SK-N-SH (cell line): ENCODE measurements around the gene SORL1. TPM values are rescaled to one million over a fixed set of nuclear protein-coding genes. Genes with fewer than 3 reads are reported as not detected.

ENCODE experiments used
- CTCF ChIA-PET: fragments of 300-600, 350-600 bp; formaldehyde crosslinking; extraction: SDS; loops from one replicate; lab custom pipeline; 2021; lab: Yijun Ruan, JAX
- POLR2A ChIA-PET: fragments of 350-600 bp; sonication (Branson Sonifier 250); formaldehyde crosslinking; extraction: SDS; loops from one replicate; lab custom pipeline; 2020; ENCODE audit warnings: antibody characterized with exemption, inconsistent platforms; lab: Yijun Ruan, JAX
- DNase-seq: peaks from one replicate; pipeline ENCODE4 v3.0.0; 2012
- H2AFZ ChIP-seq: fragments of 200-600 bp; sonication (generic); 2 replicates; pipeline ENCODE4 v1.8.1; 2016; ENCODE audit warnings: antibody characterized with exemption, mild to moderate bottlenecking, low read depth
- H3F3A ChIP-seq: fragments of 200-600 bp; sonication (generic); replicated peaks from 2 replicates; pipeline ENCODE3; 2016; ENCODE audit warnings: antibody characterized with exemption, mild to moderate bottlenecking; ENCODE audit not compliant: insufficient read depth
- H3K27ac ChIP-seq, 2 experiments: fragments of 200-500 bp in 1 of 2; fragments of 200-600 bp in 1 of 2; sonication (Bioruptor generic) in 1 of 2; sonication (generic), shearing (Covaris generic) in 1 of 2; 2 replicates each; pipeline versions ENCODE4 v1.5.1 to v1.6.1; 2014 to 2016; ENCODE audit warnings: low read depth in 2 of 2, inconsistent platforms in 1 of 2, low read length in 1 of 2, mild to moderate bottlenecking in 1 of 2, mixed read lengths in 1 of 2
- H3K27me3 ChIP-seq: fragments of 200-600 bp; sonication (generic), shearing (Covaris generic); 2 replicates; pipeline ENCODE4 v1.6.1; 2016; ENCODE audit warnings: mixed run types; ENCODE audit not compliant: insufficient read depth
- H3K36me3 ChIP-seq, 2 experiments: fragments of 200-500 bp in 1 of 2; fragments of 200-600 bp in 1 of 2; sonication (Bioruptor generic) in 1 of 2; sonication (generic) in 1 of 2; replicated peaks in 1 of 2; 2 replicates each; pipeline versions ENCODE3 to v1.5.1; 2014 to 2016; ENCODE audit warnings: low read length in 1 of 2, mild to moderate bottlenecking in 1 of 2; ENCODE audit not compliant: insufficient read depth in 2 of 2, control insufficient read depth in 1 of 2
- H3K4me1 ChIP-seq, 2 experiments: fragments of 200-500 bp in 1 of 2; fragments of 200-600 bp in 1 of 2; sonication (Bioruptor generic) in 1 of 2; sonication (generic), shearing (Covaris generic) in 1 of 2; 2 replicates each; pipeline versions ENCODE4 v1.5.1 to v1.6.1; 2014 to 2016; ENCODE audit warnings: low read depth in 1 of 2, low read length in 1 of 2, mixed run types in 1 of 2; ENCODE audit not compliant: insufficient read depth in 2 of 2, control insufficient read depth in 1 of 2
- H3K4me2 ChIP-seq: fragments of 200-600 bp; sonication (generic), shearing (Covaris generic); 2 replicates; pipeline ENCODE4 v1.6.1; 2017; ENCODE audit warnings: mixed run types
- H3K4me3 ChIP-seq, 2 experiments: fragments of 200-500 bp in 1 of 2; fragments of 200-600 bp in 1 of 2; sonication (Bioruptor generic) in 1 of 2; sonication (generic), shearing (Covaris generic) in 1 of 2; 2 replicates each; pipeline versions ENCODE4 v1.5.1 to v1.8.1; 2014 to 2016; ENCODE audit warnings: low read depth in 2 of 2, inconsistent platforms in 1 of 2, low read length in 1 of 2, mild to moderate bottlenecking in 1 of 2, mixed read lengths in 1 of 2, moderate library complexity in 1 of 2
- H3K79me2 ChIP-seq: fragments of 200-600 bp; sonication (generic); 2 replicates; pipeline ENCODE4 v1.8.1; 2017; ENCODE audit warnings: mild to moderate bottlenecking; ENCODE audit not compliant: insufficient read depth
- H3K9ac ChIP-seq: fragments of 200-600 bp; sonication (generic); 2 replicates; pipeline ENCODE4 v1.6.1; 2017; ENCODE audit warnings: mixed run types
- H3K9me2 ChIP-seq: fragments of 200-600 bp; sonication (generic); 2 replicates; pipeline ENCODE4 v1.6.1; 2017; ENCODE audit warnings: mixed run types
- H3K9me3 ChIP-seq: fragments of 200-600 bp; sonication (generic); 2 replicates; pipeline ENCODE4 v1.6.1; 2017; ENCODE audit warnings: mixed run types, mild to moderate bottlenecking, moderate library complexity
- H4K20me1 ChIP-seq: fragments of 200-600 bp; sonication (generic); 2 replicates; pipeline ENCODE4 v1.6.1; 2017; ENCODE audit warnings: mild to moderate bottlenecking, mixed run types; ENCODE audit not compliant: insufficient read depth
- EP300 ChIP-seq, 2 experiments: IDR thresholded peaks; 2 replicates each; pipeline versions ENCODE4 v1.4.0 to v1.6.1; 2012; ENCODE audit warnings: borderline replicate concordance in 1 of 2, low read depth in 1 of 2, low read length in 1 of 2
- FOSL2 ChIP-seq: IDR thresholded peaks from 2 replicates; pipeline ENCODE4 v1.4.0; 2012; ENCODE audit warnings: low read depth, mild to moderate bottlenecking, moderate library complexity, borderline replicate concordance
- FOXJ3 ChIP-seq: sonication (generic); formaldehyde crosslinking; IDR thresholded peaks from 2 replicates; pipeline ENCODE4 v1.5.1; 2020; ENCODE audit warnings: mild to moderate bottlenecking, missing genetic modification reagents
- FOXM1 ChIP-seq: IDR thresholded peaks from 2 replicates; pipeline ENCODE4 v1.4.0; 2012; ENCODE audit warnings: low read depth, mild to moderate bottlenecking
- GABPA ChIP-seq: IDR thresholded peaks from 2 replicates; pipeline ENCODE4 v1.4.0; 2012; ENCODE audit warnings: low read depth, mild to moderate bottlenecking
- JUND ChIP-seq: IDR thresholded peaks from 2 replicates; pipeline ENCODE4 v1.4.0; 2012
- MEF2A ChIP-seq: IDR thresholded peaks from 2 replicates; pipeline ENCODE4 v1.4.0; 2012; ENCODE audit warnings: low read depth, borderline replicate concordance
- MXI1 ChIP-seq: IDR thresholded peaks from 2 replicates; pipeline ENCODE4 v1.6.1; 2012; ENCODE audit warnings: mild to moderate bottlenecking, low read depth, low read length, improper control_type of control experiment
- PBX3 ChIP-seq: IDR thresholded peaks from 2 replicates; pipeline ENCODE4; 2012
- RAD21 ChIP-seq: IDR thresholded peaks from 2 replicates; pipeline ENCODE4 v1.6.1; 2012; ENCODE audit warnings: mild to moderate bottlenecking, low read length
- RCOR1 ChIP-seq: fragments of 150-350 bp; IDR thresholded peaks from 2 replicates; pipeline ENCODE4 v1.6.1; 2017; ENCODE audit warnings: antibody characterized with exemption, low read length
- REST ChIP-seq: IDR thresholded peaks from 2 replicates; pipeline ENCODE4 v1.6.1; 2012; ENCODE audit warnings: mild to moderate bottlenecking, low read depth, low read length, moderate library complexity
- RXRA ChIP-seq: IDR thresholded peaks from 2 replicates; pipeline ENCODE4 v1.4.0; 2012; ENCODE audit warnings: low read depth, mild to moderate bottlenecking, borderline replicate concordance
- SIN3A ChIP-seq: IDR thresholded peaks from 2 replicates; pipeline ENCODE4 v1.6.1; 2012; ENCODE audit warnings: low read depth, mild to moderate bottlenecking, low read length, moderate library complexity, borderline replicate concordance
- WGBS: methylation state at CpG from one replicate; pipeline ENCODE4 v1.1.6; 2017; ENCODE audit warnings: low lambda C conversion rate; 5-methylcytosine and 5-hydroxymethylcytosine counted together
- polyA plus RNA-seq, 3 experiments: library from polyadenylated mRNA; depleted of rRNA; stranded (reverse); fragments of >200 nt; gene quantifications; 2 replicates each; pipeline ENCODE4 v1.2.3, GENCODE V29; 2012
- TF ChIP-seq, protein P1 (sequence below): fragments of 150-350 bp; IDR thresholded peaks from 2 replicates; pipeline ENCODE4 v1.6.1; 2016; ENCODE audit warnings: mild to moderate bottlenecking, low read depth, low read length
- TF ChIP-seq, protein P2 (sequence below): IDR thresholded peaks from 2 replicates; pipeline ENCODE4 v1.4.0; 2012; ENCODE audit warnings: low read depth, borderline replicate concordance

SORL1 gene
- polyA plus RNA-seq, 1 of the 3 experiments (the other 2 are of a cell fraction): 7.1 TPM

DNA sequence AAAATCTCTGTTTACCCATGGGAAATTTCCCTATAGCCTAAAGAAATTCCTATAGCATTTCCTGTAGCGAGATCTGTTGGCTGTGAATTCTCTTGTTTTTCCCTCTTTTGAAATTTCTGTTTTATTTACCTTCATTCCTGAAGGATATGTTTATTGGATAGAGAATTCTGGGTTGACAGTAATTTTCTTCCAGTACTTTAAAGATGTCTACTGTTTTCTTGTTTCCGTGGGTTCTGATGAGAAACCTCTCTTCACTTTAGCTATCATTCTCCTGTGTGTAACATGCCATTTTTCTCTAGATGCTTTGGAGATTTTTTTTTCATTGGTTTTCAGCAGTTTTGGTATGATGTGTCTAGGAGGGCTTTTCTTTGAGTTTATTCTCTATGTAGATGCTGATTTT, 78.1 kb downstream of the SORL1 start:
- H3K9ac ChIP-seq: no peak overlapping the region
- no peak overlapping the region for H2AFZ ChIP-seq
- no peaks in the 10 kb centered on the region for H3K79me2 ChIP-seq
- no peak overlapping the region for H3K4me2 ChIP-seq
- 65% methylated on average over 2 of the region's 2 CpGs for WGBS
- H3K27ac ChIP-seq: no peak overlapping the region
- no peak overlapping the region for H3K4me3 ChIP-seq
- H4K20me1 ChIP-seq: no peaks in the 10 kb centered on the region
- H3F3A ChIP-seq: no peaks in the 10 kb centered on the region
- DNase-seq: no peak
- peaks cover 0 to 2% of the 10 kb centered on the region in 2 experiments; a peak in 1 of 4 replicates for H3K4me1 ChIP-seq
- POLR2A ChIA-PET: no interaction called here
- CTCF ChIA-PET: no interaction called here
- no peaks in the 10 kb centered on the region for H3K36me3 ChIP-seq
- 0 out of 2 replicates have a peak, but pooled peaks cover 8% of the 10 kb centered on the region for H3K9me3 ChIP-seq
- no peaks in the 10 kb centered on the region for H3K9me2 ChIP-seq
- TF ChIP-seq FOSL2 (no peak), REST (no peak), FOXM1 (no peak), FOXJ3 (CRISPR knock-in tag) (no peak), MEF2A (no peak), JUND (no peak)
- TF ChIP-seq, protein P1, sequence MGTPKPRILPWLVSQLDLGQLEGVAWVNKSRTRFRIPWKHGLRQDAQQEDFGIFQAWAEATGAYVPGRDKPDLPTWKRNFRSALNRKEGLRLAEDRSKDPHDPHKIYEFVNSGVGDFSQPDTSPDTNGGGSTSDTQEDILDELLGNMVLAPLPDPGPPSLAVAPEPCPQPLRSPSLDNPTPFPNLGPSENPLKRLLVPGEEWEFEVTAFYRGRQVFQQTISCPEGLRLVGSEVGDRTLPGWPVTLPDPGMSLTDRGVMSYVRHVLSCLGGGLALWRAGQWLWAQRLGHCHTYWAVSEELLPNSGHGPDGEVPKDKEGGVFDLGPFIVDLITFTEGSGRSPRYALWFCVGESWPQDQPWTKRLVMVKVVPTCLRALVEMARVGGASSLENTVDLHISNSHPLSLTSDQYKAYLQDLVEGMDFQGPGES: no peak
- TF ChIP-seq, protein P2, sequence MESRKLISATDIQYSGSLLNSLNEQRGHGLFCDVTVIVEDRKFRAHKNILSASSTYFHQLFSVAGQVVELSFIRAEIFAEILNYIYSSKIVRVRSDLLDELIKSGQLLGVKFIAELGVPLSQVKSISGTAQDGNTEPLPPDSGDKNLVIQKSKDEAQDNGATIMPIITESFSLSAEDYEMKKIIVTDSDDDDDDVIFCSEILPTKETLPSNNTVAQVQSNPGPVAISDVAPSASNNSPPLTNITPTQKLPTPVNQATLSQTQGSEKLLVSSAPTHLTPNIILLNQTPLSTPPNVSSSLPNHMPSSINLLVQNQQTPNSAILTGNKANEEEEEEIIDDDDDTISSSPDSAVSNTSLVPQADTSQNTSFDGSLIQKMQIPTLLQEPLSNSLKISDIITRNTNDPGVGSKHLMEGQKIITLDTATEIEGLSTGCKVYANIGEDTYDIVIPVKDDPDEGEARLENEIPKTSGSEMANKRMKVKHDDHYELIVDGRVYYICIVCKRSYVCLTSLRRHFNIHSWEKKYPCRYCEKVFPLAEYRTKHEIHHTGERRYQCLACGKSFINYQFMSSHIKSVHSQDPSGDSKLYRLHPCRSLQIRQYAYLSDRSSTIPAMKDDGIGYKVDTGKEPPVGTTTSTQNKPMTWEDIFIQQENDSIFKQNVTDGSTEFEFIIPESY: no peak
- no peaks in the 10 kb centered on the region for H3K27me3 ChIP-seq

- no peaks in the 10 kb centered on the region for H3K79me2 ChIP-seq
- DNase-seq: no peak
- H3K9me3 ChIP-seq: 0 out of 2 replicates have a peak, but pooled peaks cover 8% of the 10 kb centered on the region
- POLR2A ChIA-PET: no interaction called here
- no peak overlapping the region for H3K4me2 ChIP-seq
- H3K36me3 ChIP-seq: no peaks in the 10 kb centered on the region
- no peaks in the 10 kb centered on the region for H3K9me2 ChIP-seq
- H3K4me1 ChIP-seq: peaks cover 0 to 3% of the 10 kb centered on the region in 2 experiments; a peak in 1 of 4 replicates
- 38% methylated on average over 3 of the region's 3 CpGs for WGBS
- no peak overlapping the region for H3K27ac ChIP-seq
- H3K4me3 ChIP-seq: no peak overlapping the region
- no peak overlapping the region for H3K9ac ChIP-seq
- H3K27me3 ChIP-seq: no peaks in the 10 kb centered on the region
- no peaks in the 10 kb centered on the region for H4K20me1 ChIP-seq
- no peak overlapping the region for H2AFZ ChIP-seq
- H3F3A ChIP-seq: no peaks in the 10 kb centered on the region
- CTCF ChIA-PET: interaction anchor here (1.0 to 1.2 kb wide), 3 partner anchors 8 to 421 kb away, joined by 3 read pairs; no protein-coding TSS in a partner anchor
- TF ChIP-seq EP300 (IDR thresholded peaks at IDR 0.05; ENCODE audit: borderline replicate concordance in 1 of 2, low read depth in 1 of 2, low read length in 1 of 2): no peak
- no peak for TF ChIP-seq RCOR1
- TF ChIP-seq, protein P2: no peak
- no peak for TF ChIP-seq MXI1
- TF ChIP-seq, protein P1: no peak
- TF ChIP-seq RAD21: no peak
- no peak for TF ChIP-seq SIN3A
- TF ChIP-seq JUND: no peak
- TF ChIP-seq PBX3: no peak
- no peak for TF ChIP-seq RXRA
- no peak for TF ChIP-seq GABPA
Observed at GRCh38 chr11:121533601-121534000, 81.5 kb downstream of the SORL1 start.
